GM21528 (cell line): ENCODE results near the gene SEMA3C.
"Not testable (repeated sequence)": the region's sequence is repeated elsewhere in the genome, so short reads cannot be mapped to it uniquely, and the experiment has no call there.

Source experiments
- ATAC-seq: cut with Tn5 transposase; IDR thresholded peaks from one replicate; pipeline ENCODE4 v1.9.1; 2021; ENCODE audit warnings: mild to moderate bottlenecking, moderate library complexity; ENCODE audit not compliant: unreplicated experiment, low FRiP score

SEMA3C gene

GRCh38 chr7:80929619-80930018 lies 10.8 kb upstream of the SEMA3C start:
- ATAC-seq: no peak

DNA sequence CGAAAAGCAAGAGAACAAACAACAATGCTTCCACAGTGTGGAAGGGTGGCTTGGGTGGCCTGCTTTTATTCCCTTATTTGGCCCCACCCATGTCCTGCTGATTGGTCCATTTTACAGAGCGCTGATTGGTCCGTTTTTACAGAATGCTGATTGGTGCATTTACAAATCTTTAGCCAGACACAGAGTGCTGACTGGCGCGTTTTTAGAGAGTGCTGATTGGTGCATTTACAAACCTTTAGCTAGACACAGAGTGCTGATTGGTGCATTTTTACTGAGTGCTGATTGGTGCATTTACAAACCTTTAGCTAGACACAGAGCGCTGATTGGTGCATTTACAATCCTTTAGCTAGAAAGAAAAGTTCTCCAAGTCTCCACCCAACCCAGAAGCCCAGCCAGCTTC lies 8.1 kb upstream of the SEMA3C start:
- ATAC-seq: not testable (repeated sequence)

- ATAC-seq: no peak
These were observed 5.2 kb upstream of the SEMA3C start for GRCh38 chr7:80924090-80924489.

DNA sequence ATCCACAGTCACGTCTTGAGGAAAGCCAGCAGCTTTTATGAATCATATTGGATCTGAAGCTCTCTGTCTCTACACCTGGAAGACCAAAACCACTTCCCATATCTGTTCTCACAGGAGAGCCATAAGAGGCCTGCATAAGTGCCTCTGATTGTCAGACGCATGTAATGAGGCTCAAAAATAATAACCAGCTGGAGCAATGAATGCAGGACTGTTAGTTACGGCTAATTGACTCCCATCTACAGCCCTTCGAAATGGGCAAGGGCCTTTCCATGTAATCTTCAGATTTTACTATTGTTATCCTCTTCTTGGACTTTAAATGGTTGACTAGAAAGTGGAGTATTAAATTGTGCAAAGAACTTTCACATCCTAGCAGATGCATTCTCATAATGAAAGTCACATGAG lies 4.4 kb upstream of the SEMA3C start:
- ATAC-seq: no peak

DNA sequence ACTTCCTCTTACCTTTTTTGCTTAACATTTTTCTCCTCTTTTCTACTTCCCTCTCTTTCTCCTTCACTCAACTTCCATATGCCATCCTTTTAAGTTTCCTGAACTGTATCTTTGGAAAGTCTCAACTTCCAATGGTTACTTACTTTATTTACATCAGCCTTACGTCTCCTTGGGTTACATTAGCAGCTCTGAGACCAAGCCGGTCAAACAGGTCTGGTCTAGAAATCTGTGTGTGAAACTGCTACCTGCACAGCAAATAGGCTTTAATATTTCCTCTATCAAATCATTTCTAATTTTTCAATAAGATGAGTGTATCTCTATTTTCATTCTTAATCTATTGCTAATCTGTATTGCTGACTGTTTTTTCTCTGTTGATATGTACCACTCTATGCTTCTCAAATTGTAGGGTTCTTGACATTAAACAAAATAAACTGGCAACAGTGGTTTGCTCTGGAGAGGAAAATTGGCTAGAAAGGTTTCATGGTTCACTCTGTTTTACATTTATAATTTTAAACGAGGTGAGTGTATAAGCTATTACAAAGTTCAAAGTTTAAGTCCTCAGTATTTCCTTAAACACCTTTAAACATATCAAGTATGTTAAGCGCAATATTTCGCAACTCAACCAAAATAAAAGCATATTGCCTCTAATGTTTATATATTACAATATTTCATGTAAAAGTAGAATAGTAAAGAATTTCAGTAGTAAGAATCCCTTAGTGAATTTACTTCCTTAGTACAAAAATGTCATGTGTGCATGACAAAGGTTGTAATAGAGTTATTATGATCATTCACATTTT lies 3.6 kb upstream of the SEMA3C start:
- ATAC-seq: no peak

GRCh38 chr7:80921130-80921529 lies 2.3 kb upstream of the SEMA3C start:
- ATAC-seq: no peak

- no peak for ATAC-seq
These were observed 452 bp downstream of the SEMA3C start for GRCh38 chr7:80918399-80918798.

DNA sequence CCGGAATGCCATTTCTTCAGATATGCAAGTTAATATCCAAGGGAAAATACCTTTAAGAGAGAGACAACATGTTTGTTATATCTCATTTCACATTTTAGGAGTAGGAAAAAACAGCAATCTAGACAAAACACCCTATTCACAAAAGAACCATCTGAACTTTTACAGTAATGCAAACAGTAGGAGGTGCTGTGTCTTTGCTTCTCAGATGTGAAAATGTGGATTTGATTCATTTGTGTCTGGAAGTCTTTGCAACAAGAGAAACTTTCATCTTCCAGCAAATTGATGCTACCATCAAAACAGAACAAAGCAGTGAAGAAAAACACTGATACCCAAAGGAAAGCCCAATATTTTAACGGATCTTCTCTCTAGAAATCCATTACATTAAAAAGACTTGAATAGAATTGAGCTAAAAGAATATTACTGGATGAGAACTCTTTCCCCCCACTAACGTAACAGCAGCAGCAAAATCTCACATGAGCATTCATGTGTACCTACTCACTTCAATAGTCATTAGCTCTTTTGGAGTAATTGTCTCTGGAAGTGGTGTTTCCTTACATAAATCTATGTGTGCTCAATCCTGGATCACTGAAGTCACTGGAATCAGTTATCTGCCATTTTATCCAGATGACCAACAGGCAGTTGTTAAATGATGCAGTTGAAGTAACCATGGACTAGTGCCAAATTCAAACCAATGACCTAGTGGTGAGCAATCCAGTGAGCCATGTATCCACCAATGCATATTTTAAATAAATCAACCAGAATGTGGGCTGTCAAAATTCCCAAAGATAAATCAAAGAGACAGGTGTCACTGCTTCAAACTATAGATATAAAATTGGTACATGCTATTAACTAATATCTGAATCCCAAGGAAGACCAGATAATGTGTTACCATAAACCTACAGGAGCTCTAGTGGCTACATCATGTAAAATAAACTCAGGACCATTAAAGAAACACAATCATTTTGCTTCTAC lies 1.8 kb downstream of the SEMA3C start:
- no peak for ATAC-seq

DNA sequence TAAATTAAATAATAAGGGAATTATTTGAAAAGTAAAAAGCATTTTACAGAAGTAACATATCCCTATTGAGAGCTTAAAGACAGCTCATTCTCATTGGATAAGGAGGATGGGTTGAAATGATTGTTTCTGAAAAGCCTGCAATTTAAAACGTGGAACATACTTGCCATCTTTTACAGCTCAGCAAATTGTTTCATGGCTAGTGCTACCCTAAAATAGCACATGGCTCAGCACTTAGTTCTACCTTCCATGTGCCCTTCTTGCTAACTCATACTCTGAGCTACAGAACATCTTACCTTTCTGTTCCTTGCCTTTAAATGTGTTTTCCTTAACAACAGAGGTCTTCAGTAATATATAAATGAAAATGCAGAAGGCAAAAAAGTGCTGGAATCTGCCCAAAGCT lies 8.6 kb downstream of the SEMA3C start:
- ATAC-seq: no peak

DNA sequence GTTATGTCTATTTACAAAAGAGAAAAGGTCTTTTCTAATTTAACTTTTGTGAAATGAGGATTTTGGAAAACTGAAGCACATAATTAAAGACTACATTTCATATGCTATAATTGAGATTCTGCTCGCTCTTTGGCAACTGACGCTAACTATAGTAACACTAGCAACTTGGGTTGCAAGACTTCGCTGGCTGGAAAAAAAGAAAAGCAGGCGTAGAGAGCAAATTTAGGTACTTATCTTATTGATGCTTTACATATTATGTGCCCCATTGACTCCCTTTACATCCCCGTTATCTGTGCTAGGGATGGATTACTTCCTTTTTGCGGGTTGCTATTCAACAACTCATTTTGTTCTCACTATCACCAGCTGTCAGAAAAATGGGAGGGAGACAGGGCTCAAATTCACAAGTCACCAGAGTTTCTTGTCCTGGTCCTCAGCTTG lies 10.5 kb downstream of the SEMA3C start:
- no peak for ATAC-seq

GRCh38 chr7:80907612-80908011 lies 11.2 kb downstream of the SEMA3C start:
- no peak for ATAC-seq

- ATAC-seq: no peak
These were observed 11.7 kb downstream of the SEMA3C start for GRCh38 chr7:80907141-80907601.

- ATAC-seq: no peak
These were observed 13.5 kb downstream of the SEMA3C start for GRCh38 chr7:80905334-80905733.

DNA sequence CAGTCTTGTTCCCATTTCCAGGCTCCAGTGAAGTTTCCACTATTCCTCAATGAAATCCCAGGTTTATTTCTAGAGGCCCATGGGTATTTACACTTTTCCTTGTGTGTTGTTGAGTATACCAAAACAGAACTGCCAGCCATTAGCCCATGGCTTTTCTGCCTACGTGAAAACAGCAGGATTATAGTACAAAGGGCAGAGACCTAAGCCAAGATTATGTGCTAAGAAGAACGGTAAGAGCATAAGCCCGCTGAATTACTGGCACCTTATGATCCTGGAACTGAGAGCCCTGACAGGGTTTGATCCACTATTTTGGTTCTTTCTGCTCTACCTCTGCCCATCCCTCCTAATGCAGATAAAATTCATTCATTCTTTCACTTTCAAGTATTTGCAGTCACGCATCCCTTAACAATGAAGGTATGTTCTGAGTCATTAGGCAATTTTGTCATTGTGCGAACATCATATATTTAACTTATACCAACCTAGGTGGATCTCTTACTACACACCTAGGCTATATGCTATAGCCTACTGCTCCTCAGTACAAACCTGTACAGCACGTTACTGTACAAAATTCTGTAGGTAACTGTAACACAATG lies 16.0 kb downstream of the SEMA3C start:
- no peak for ATAC-seq

- no peak for ATAC-seq
These were observed 16.8 kb downstream of the SEMA3C start for GRCh38 chr7:80902019-80902418.

DNA sequence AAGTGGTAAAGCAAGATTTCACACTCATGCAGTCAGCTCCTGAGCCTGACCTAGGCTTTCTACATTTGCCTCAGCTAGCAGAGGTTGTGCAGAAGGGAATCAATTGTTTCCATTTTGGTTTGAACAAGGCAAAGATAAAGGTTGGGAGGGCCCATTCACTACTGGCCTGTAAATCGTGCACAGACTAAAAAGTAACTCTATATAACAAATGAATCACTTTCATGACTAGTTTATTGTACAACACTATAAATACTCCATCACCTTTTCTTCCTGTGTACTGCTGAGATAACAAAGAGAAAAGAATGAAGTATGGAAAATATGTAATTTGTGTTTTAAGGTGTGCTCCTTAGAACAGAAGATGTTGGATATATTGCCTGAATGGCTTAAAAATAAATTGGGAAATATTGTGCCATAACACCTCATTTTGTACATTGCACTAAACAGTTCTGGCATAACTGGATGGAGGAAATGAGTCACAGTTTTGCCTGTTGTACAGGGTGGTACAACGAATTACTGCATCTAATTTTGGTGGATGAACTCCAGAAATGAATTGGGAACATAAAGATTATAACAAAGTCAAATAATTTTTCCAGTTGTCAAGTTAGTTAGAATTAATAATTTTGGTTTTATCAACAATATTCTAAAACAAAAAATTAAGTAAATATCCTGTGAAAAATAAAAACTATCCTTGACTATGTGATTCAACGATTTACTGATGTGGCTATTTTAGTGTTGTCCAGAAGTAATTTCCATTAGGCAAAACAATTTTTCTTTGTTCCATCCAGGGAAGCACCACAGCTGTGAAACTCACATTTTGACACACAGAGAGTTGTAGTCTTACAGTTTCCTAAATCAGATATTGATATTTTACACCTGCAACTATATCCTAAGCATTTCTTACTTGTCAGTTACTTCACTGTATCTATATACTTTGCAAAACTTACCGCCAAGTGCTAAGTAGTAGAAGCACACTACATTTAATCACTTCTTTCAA lies 18.0 kb downstream of the SEMA3C start:
- no peak for ATAC-seq

DNA sequence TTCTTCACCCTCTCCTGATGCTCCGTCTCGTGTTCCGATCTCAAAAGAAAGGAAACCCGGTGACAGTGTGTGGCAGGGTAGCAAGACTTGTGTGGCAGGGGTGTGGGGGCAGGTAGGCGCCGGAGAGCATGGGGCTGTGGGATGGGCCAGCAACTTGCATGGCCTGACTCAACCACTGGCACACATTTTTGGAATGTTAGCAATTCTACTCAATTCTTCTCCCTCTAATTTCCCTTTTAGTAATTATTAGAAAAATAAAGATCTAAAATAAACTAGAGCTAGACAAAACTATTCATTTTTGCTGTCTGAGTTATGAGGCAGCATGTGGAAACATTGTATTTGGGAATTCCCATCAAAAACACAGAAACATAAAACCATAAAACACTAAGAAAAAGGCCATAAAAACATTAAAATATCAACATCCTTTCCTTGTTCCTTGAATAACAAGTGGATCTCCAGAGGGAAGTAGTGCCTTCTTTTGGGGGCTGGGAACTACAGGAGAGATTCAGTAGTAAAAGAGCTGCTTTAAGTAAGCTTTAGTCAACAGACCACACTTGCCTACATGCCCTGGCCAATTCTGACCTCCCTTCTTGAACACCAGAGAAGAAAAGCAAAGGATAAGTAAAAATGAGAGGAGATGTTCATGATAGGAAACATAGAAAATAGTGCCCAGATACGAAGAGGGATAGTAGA lies 21.8 kb downstream of the SEMA3C start:
- ATAC-seq: no peak

- no peak for ATAC-seq
These were observed 23.8 kb downstream of the SEMA3C start for GRCh38 chr7:80895056-80895455.

- ATAC-seq: no peak
These were observed 27.6 kb downstream of the SEMA3C start for GRCh38 chr7:80891259-80891544.
